Mesothelial cell of epicardium (in vitro differentiated cells): ENCODE data around the gene RXRA. TPM values are rescaled to one million over a fixed set of nuclear protein-coding genes. Genes with fewer than 3 reads are reported as not detected.

Source experiments
- DNase-seq, 2 experiments: peaks; one replicate each; pipeline ENCODE4 v3.0.0; 2021; ENCODE audit warnings: low spot score in 2 of 2; ENCODE audit not compliant: unreplicated experiment in 2 of 2
- H3K27ac Mint-ChIP-seq: 2 replicates; pipeline ENCODE4 v1.8.0; 2021; ENCODE audit warnings: mixed read lengths
- H3K27me3 Mint-ChIP-seq: 2 replicates; pipeline ENCODE4 v1.8.0; 2021; ENCODE audit warnings: low read depth, mixed read lengths
- H3K36me3 Mint-ChIP-seq: 2 replicates; pipeline ENCODE4 v1.8.0; 2021; ENCODE audit warnings: mixed read lengths
- H3K4me1 Mint-ChIP-seq: 2 replicates; pipeline ENCODE4 v1.8.0; 2021; ENCODE audit warnings: mixed read lengths
- H3K4me3 Mint-ChIP-seq: 2 replicates; pipeline ENCODE4 v1.8.0; 2021; ENCODE audit warnings: mild to moderate bottlenecking, moderate library complexity, mixed read lengths
- H3K9me3 Mint-ChIP-seq: 2 replicates; pipeline ENCODE4 v1.8.0; 2021; ENCODE audit warnings: mixed read lengths
- total RNA-seq: library from RNA; stranded (reverse); gene quantifications from 3 replicates; pipeline ENCODE4 v1.2.1, GENCODE V29; 2021
- TF ChIP-seq, protein P1 (sequence below): fragments of 200-600 bp; sonication (generic); IDR thresholded peaks from one replicate; pipeline ENCODE4 v1.5.0; 2021; ENCODE audit warnings: antibody characterized with exemption; ENCODE audit not compliant: unreplicated experiment

RXRA gene
- total RNA-seq, 1 donor from 2014 or later: 45.0 TPM

DNA sequence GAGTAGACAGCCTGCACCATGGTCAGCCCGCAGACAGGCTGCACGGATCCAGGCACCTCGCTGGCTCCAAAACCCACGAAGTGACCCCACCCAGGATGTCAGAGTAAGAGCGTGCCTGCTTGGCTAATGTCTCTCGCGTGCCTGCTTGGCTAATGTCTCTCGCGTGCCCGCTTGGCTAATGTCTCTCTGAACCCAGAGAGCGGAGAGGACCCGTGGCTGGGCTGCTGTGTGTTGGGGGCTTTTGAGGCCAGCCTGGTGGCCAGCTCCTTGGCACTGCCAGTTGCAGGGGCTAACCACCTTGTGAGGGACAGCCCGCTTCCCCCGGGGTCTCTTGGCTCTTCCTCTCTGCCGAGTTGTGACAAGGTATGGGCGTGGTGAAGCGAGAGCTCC lies 8.9 kb upstream of the RXRA start:
- DNase-seq: no peak
- TF ChIP-seq, protein P1, sequence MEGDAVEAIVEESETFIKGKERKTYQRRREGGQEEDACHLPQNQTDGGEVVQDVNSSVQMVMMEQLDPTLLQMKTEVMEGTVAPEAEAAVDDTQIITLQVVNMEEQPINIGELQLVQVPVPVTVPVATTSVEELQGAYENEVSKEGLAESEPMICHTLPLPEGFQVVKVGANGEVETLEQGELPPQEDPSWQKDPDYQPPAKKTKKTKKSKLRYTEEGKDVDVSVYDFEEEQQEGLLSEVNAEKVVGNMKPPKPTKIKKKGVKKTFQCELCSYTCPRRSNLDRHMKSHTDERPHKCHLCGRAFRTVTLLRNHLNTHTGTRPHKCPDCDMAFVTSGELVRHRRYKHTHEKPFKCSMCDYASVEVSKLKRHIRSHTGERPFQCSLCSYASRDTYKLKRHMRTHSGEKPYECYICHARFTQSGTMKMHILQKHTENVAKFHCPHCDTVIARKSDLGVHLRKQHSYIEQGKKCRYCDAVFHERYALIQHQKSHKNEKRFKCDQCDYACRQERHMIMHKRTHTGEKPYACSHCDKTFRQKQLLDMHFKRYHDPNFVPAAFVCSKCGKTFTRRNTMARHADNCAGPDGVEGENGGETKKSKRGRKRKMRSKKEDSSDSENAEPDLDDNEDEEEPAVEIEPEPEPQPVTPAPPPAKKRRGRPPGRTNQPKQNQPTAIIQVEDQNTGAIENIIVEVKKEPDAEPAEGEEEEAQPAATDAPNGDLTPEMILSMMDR: no peak
- Mint-ChIP-seq H3K9me3 (peaks cover 13% of the 10 kb centered on the region), H3K27ac (no peak overlapping the region), H3K4me3 (no peak overlapping the region), H3K4me1 (peaks cover 48% of the 10 kb centered on the region), H3K36me3 (no peaks in the 10 kb centered on the region), H3K27me3 (peaks cover 4% of the 10 kb centered on the region)

DNA sequence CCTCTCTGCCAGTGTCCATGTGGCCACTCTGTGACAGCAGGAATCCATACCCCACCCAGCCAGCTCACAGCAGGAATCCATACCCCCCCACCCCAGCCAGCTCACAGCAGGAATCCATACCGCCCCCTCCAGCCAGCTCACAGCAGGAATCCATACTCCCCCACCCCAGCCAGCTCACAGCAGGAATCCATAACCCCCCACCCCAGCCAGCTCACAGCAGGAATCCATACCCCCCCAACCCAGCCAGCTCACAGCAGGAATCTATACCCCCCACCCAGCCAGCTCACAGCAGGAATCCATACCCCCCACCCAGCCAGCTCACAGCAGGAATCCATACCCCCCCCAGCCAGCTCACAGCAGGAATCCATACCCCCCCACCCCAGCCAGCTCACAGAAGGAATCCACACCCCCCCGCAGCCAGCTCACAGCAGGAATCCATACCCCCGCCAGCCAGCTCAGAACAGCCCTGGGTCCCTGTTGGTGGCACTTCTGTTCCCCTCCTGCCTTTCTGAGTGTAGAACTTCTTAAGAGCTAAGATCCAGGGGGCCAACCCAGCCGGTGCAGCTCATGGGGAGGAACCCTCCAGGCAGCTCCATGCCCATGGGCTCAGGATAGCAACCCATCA lies 8.4 kb upstream of the RXRA start:
- peaks cover 53% of the 10 kb centered on the region for H3K4me1 Mint-ChIP-seq
- H3K27ac Mint-ChIP-seq: no peak overlapping the region
- no peak overlapping the region for H3K4me3 Mint-ChIP-seq
- no peaks in the 10 kb centered on the region for H3K36me3 Mint-ChIP-seq
- TF ChIP-seq, protein P1: no peak
- peaks cover 8% of the 10 kb centered on the region for H3K27me3 Mint-ChIP-seq
- H3K9me3 Mint-ChIP-seq: peaks cover 8% of the 10 kb centered on the region
- DNase-seq: no peak

GRCh38 chr9:134318481-134318891 lies 7.8 kb upstream of the RXRA start:
- TF ChIP-seq, protein P1: no peak
- no peak overlapping the region for H3K27ac Mint-ChIP-seq
- H3K36me3 Mint-ChIP-seq: no peaks in the 10 kb centered on the region
- H3K4me3 Mint-ChIP-seq: no peak overlapping the region
- no peak for DNase-seq
- peaks cover 53% of the 10 kb centered on the region for H3K4me1 Mint-ChIP-seq
- peaks cover 3% of the 10 kb centered on the region for H3K9me3 Mint-ChIP-seq
- H3K27me3 Mint-ChIP-seq: peaks cover 8% of the 10 kb centered on the region

DNA sequence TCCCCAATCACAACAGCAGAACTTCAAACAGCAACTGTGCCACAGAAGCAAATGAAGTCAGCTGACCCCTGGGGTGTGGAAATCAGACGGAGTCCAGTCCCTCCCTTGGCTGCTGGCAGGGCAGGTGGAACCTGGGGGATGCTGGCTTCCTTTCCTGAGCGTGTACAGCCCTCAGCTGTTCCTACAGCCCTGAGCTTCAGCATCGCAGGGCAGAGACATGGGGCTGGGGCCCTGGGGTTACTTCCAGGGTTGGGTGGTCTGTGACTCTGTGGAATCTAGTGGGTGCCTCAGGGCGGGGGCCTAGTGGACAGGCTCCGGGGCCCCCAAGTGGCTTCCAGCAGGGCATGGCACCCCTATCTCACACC lies 7.3 kb upstream of the RXRA start:
- no peak overlapping the region for H3K27ac Mint-ChIP-seq
- no peak overlapping the region for H3K4me3 Mint-ChIP-seq
- H3K9me3 Mint-ChIP-seq: no peaks in the 10 kb centered on the region
- no peaks in the 10 kb centered on the region for H3K36me3 Mint-ChIP-seq
- peaks cover 8% of the 10 kb centered on the region for H3K27me3 Mint-ChIP-seq
- TF ChIP-seq, protein P1: no peak
- DNase-seq: no peak
- H3K4me1 Mint-ChIP-seq: peaks cover 53% of the 10 kb centered on the region

GRCh38 chr9:134319306-134320125 lies 6.7 kb upstream of the RXRA start:
- H3K4me1 Mint-ChIP-seq: peaks cover 54% of the 10 kb centered on the region
- no peaks in the 10 kb centered on the region for H3K9me3 Mint-ChIP-seq
- no peaks in the 10 kb centered on the region for H3K36me3 Mint-ChIP-seq
- H3K4me3 Mint-ChIP-seq: no peak overlapping the region
- no peak for DNase-seq
- peaks cover 8% of the 10 kb centered on the region for H3K27me3 Mint-ChIP-seq
- no peak overlapping the region for H3K27ac Mint-ChIP-seq
- TF ChIP-seq, protein P1: no peak
